Measurements from ENCODE around the gene EFNA3. TPM values are rescaled to one million over a fixed set of nuclear protein-coding genes. Genes with fewer than 3 reads are reported as not detected.

The EFNA3 gene
- total and polyA plus RNA-seq, 8 donors = 1.1 to 4.8 (median 3.6) TPM

- no peak for TF ChIP-seq CTCF (IDR thresholded peaks at IDR 0.05)
- H3K4me1 ChIP-seq = peaks cover 36 to 78% of the 10 kb centered on the region in 2 donors
- peak overlapping the region; percentile 66 to 69 for H3K4me3 ChIP-seq
- H3K27me3 ChIP-seq = peaks cover 0 to 57% of the 10 kb centered on the region in 2 donors
- intact Hi-C loops (cut with DNase I) = no loop called here
- H3K36me3 ChIP-seq = peaks cover 0 to 27% of the 10 kb centered on the region in 2 donors
- no peak for ATAC-seq
- no peak for DNase-seq
- H3K9me3 ChIP-seq = no peaks in the 10 kb centered on the region
- H3K27ac ChIP-seq = peak overlapping the region; percentile 84 to 86
These were observed 50.3 kb downstream of the EFNA3 start for GRCh38 chr1:155128755-155129473.

- peak overlapping the region; percentile 66 to 69 for H3K4me3 ChIP-seq
- H3K36me3 ChIP-seq = peaks cover 0 to 36% of the 10 kb centered on the region in 2 donors
- intact Hi-C loops (cut with DNase I) = no loop called here
- no peaks in the 10 kb centered on the region for H3K9me3 ChIP-seq
- DNase-seq = no peak
- H3K27me3 ChIP-seq = peaks cover 0 to 48% of the 10 kb centered on the region in 2 donors
- H3K4me1 ChIP-seq = peaks cover 35 to 77% of the 10 kb centered on the region in 2 donors
- peak overlapping the region; percentile 84 to 86 for H3K27ac ChIP-seq
- TF ChIP-seq CTCF (IDR thresholded peaks at IDR 0.05) = no peak
- no peak for ATAC-seq
These were observed 51.8 kb downstream of the EFNA3 start for GRCh38 chr1:155130272-155131006.

- Histone ChIP-seq H3K27me3 (peaks cover 0 to 40% of the 10 kb centered on the region in 2 donors), H3K36me3 (peaks cover 0 to 36% of the 10 kb centered on the region in 2 donors), H3K4me1 (peaks cover 26 to 69% of the 10 kb centered on the region in 2 donors), H3K27ac (peak overlapping the region; percentile 46 to 51), H3K9me3 (no peaks in the 10 kb centered on the region), H3K4me3 (peak overlapping the region; percentile 15 to 66)
- TF ChIP-seq CTCF (IDR thresholded peaks at IDR 0.05) = no peak
- intact Hi-C loops (cut with DNase I) = no loop called here
- DNase-seq (no peak), ATAC-seq (no peak)
These were observed 52.6 kb downstream of the EFNA3 start for GRCh38 chr1:155131285-155131684.

- DNase-seq = no peak
- Histone ChIP-seq H3K36me3 (peaks cover 0 to 36% of the 10 kb centered on the region in 2 donors), H3K4me3 (peak overlapping the region; percentile 15 to 66), H3K9me3 (no peaks in the 10 kb centered on the region), H3K4me1 (peaks cover 27 to 67% of the 10 kb centered on the region in 2 donors), H3K27ac (peak overlapping the region; percentile 46 to 51), H3K27me3 (peaks cover 0 to 34% of the 10 kb centered on the region in 2 donors)
- intact Hi-C loops (cut with DNase I) = no loop called here
- ATAC-seq = no peak
- TF ChIP-seq CTCF (IDR thresholded peaks at IDR 0.05) = no peak
These were observed 53.2 kb downstream of the EFNA3 start for GRCh38 chr1:155131856-155132255.

- Histone ChIP-seq H3K9me3 (no peaks in the 10 kb centered on the region), H3K27ac (peak overlapping the region; percentile 48 to 98), H3K27me3 (peaks cover 0 to 14% of the 10 kb centered on the region in 2 donors), H3K4me1 (peaks cover 20 to 67% of the 10 kb centered on the region in 2 donors), H3K36me3 (peaks cover 0 to 36% of the 10 kb centered on the region in 2 donors), H3K4me3 (peak overlapping the region in 1 of 2 donors; percentile 69)
- no peak for TF ChIP-seq CTCF (IDR thresholded peaks at IDR 0.05)
- DNase-seq (no peak), ATAC-seq (no peak)
- intact Hi-C loops (cut with DNase I) = no loop called here
These were observed 55.2 kb downstream of the EFNA3 start for GRCh38 chr1:155133799-155134281.
